ENCODE data around the gene FSD1. TPM values are rescaled to one million over a fixed set of nuclear protein-coding genes. Genes with fewer than 3 reads are reported as not detected.

FSD1 gene
- total RNA-seq, 1 donor from 2014 or later: 23.6 TPM

Other genes with a start within 250 kb of the FSD1 start
- 12.5 and 12.9 TPM in 2 replicates for gene ZBTB7A, start 237.7 kb upstream of the FSD1 start, total RNA-seq
- 191 and 203 TPM in 2 replicates for gene MAP2K2, start 180.5 kb upstream of the FSD1 start, total RNA-seq
- not detected in 2 replicates for gene CREB3L3, start 151.0 kb upstream of the FSD1 start, total RNA-seq
- 11.4 and 14.2 TPM in 2 replicates for gene SIRT6, start 122.0 kb upstream of the FSD1 start, total RNA-seq
- gene ANKRD24, start 121.9 kb upstream of the FSD1 start, total RNA-seq: 0.07 and 0.28 TPM in 2 replicates
- 0.28 and 0.40 TPM in 2 replicates for gene EBI3, start 75.1 kb upstream of the FSD1 start, total RNA-seq
- gene YJU2, start 57.5 kb upstream of the FSD1 start, total RNA-seq: 20.4 and 20.8 TPM in 2 replicates
- gene SHD, start 25.3 kb upstream of the FSD1 start, total RNA-seq: not detected in 2 replicates
- gene TMIGD2, start 2.2 kb upstream of the FSD1 start, total RNA-seq: not detected in 2 replicates
- gene STAP2, start 34.2 kb downstream of the FSD1 start, total RNA-seq: 8.1 and 10.3 TPM in 2 replicates
- 9.6 and 10.7 TPM in 2 replicates for gene MPND, start 39.0 kb downstream of the FSD1 start, total RNA-seq
- gene SH3GL1, start 95.9 kb downstream of the FSD1 start, total RNA-seq: 46.9 and 48.3 TPM in 2 replicates
- gene CHAF1A, start 98.0 kb downstream of the FSD1 start, total RNA-seq: 23.1 and 29.8 TPM in 2 replicates
- 82.9 and 114 TPM in 2 replicates for gene UBXN6, start 153.2 kb downstream of the FSD1 start, total RNA-seq
- 65.0 and 66.3 TPM in 2 replicates for gene HDGFL2, start 167.7 kb downstream of the FSD1 start, total RNA-seq
- under 0.01 TPM in 1 of 2 replicates, not detected in the other for gene PLIN4, start 213.9 kb downstream of the FSD1 start, total RNA-seq
- gene PLIN5, start 230.6 kb downstream of the FSD1 start, total RNA-seq: 0.20 and 0.32 TPM in 2 replicates
- gene LRG1, start 235.4 kb downstream of the FSD1 start, total RNA-seq: 0.13 and 0.32 TPM in 2 replicates